H9 (cell line): ENCODE data around the gene HK3. TPM values are rescaled to one million over a fixed set of nuclear protein-coding genes. Genes with fewer than 3 reads are reported as not detected.

ENCODE experiments used
- DNase-seq: peaks from one replicate; pipeline ENCODE4 v3.0.0-alpha.2; 2017
- H2AFZ ChIP-seq: one replicate; pipeline ENCODE4 v1.6.1; 2013; ENCODE audit warnings: mild to moderate bottlenecking, low read length, control low read depth, moderate library complexity
- H2AK5ac ChIP-seq: 2 replicates; pipeline ENCODE4 v1.6.1; 2013; ENCODE audit warnings: low read length, control low read depth, mixed read lengths; ENCODE audit not compliant: insufficient read length
- H2BK120ac ChIP-seq: one replicate; pipeline ENCODE4 v1.6.1; 2013; ENCODE audit warnings: low read depth, mild to moderate bottlenecking, low read length, control low read depth, inconsistent platforms; ENCODE audit not compliant: poor library complexity, severe bottlenecking
- H2BK12ac ChIP-seq: 2 replicates; pipeline ENCODE4 v1.6.1; 2013; ENCODE audit warnings: low read length, control low read depth, mixed read lengths, low read depth; ENCODE audit not compliant: insufficient read length
- H2BK15ac ChIP-seq: 2 replicates; pipeline ENCODE4 v1.6.1; 2013; ENCODE audit warnings: low read depth, low read length, control low read depth
- H2BK20ac ChIP-seq: one replicate; pipeline ENCODE4 v1.6.1; 2013; ENCODE audit warnings: low read depth, mild to moderate bottlenecking, low read length, control low read depth, inconsistent platforms; ENCODE audit not compliant: poor library complexity, severe bottlenecking
- H2BK5ac ChIP-seq: 2 replicates; pipeline ENCODE4 v1.6.1; 2013; ENCODE audit warnings: low read length, control low read depth, mixed read lengths; ENCODE audit not compliant: insufficient read length
- H3K14ac ChIP-seq: 2 replicates; pipeline ENCODE4 v1.6.1; 2013; ENCODE audit warnings: low read length, control low read depth; ENCODE audit not compliant: insufficient read depth
- H3K18ac ChIP-seq: 2 replicates; pipeline ENCODE4 v1.6.1; 2013; ENCODE audit warnings: low read depth, mild to moderate bottlenecking, mixed read lengths, low read length, control low read depth; ENCODE audit not compliant: insufficient read length
- H3K23ac ChIP-seq: 2 replicates; pipeline ENCODE4 v1.6.1; 2013; ENCODE audit warnings: low read length, control low read depth, mixed read lengths, low read depth; ENCODE audit not compliant: insufficient read length
- H3K23me2 ChIP-seq: 2 replicates; pipeline ENCODE4 v1.6.1; 2013; ENCODE audit warnings: low read depth, mild to moderate bottlenecking, mixed read lengths, low read length, control low read depth; ENCODE audit not compliant: insufficient read length, poor library complexity, severe bottlenecking
- H3K27ac ChIP-seq: 2 replicates; pipeline ENCODE4 v1.5.1; 2013; ENCODE audit warnings: low read length, control low read depth, mixed read lengths, low read depth; ENCODE audit not compliant: insufficient read length
- H3K27me3 ChIP-seq: 2 replicates; pipeline ENCODE4 v1.6.1; 2013; ENCODE audit warnings: low read length, control low read depth, inconsistent platforms; ENCODE audit not compliant: insufficient read depth
- H3K4ac ChIP-seq: 2 replicates; pipeline ENCODE4 v1.6.1; 2013; ENCODE audit warnings: low read depth, mild to moderate bottlenecking, control low read depth, inconsistent platforms, low read length, moderate library complexity
- H3K4me1 ChIP-seq: 2 replicates; pipeline ENCODE4 v1.6.1; 2013; ENCODE audit warnings: low read length, control low read depth, inconsistent platforms; ENCODE audit not compliant: insufficient read depth
- H3K4me2 ChIP-seq: 2 replicates; pipeline ENCODE4 v1.6.1; 2013; ENCODE audit warnings: low read length, control low read depth, mixed read lengths; ENCODE audit not compliant: insufficient read length, insufficient read depth
- H3K56ac ChIP-seq: 2 replicates; pipeline ENCODE4 v1.6.1; 2013; ENCODE audit warnings: low read depth, mild to moderate bottlenecking, mixed read lengths, low read length, control low read depth; ENCODE audit not compliant: insufficient read length
- H3K79me1 ChIP-seq: 2 replicates; pipeline ENCODE4 v1.6.1; 2013; ENCODE audit warnings: low read depth, mild to moderate bottlenecking, moderate library complexity, low read length, control low read depth, inconsistent platforms; ENCODE audit not compliant: insufficient read depth, poor library complexity, severe bottlenecking
- H3K79me2 ChIP-seq: 2 replicates; pipeline ENCODE4 v1.6.1; 2013; ENCODE audit warnings: low read length, control low read depth, inconsistent platforms; ENCODE audit not compliant: insufficient read depth
- H3K9ac ChIP-seq: 2 replicates; pipeline ENCODE4 v1.6.1; 2013; ENCODE audit warnings: low read length, control low read depth, mixed read lengths; ENCODE audit not compliant: insufficient read length; ENCODE audit errors: extremely low read depth
- H3K9me3 ChIP-seq: one replicate; pipeline ENCODE4 v1.6.1; 2013; ENCODE audit warnings: low read depth, low read length, inconsistent platforms; ENCODE audit not compliant: control insufficient read depth
- H3T11ph ChIP-seq: one replicate; pipeline ENCODE4 v1.6.1; 2013; ENCODE audit warnings: mild to moderate bottlenecking, low read length, control low read depth, inconsistent platforms
- H4K20me1 ChIP-seq: one replicate; pipeline ENCODE4 v1.6.1; 2013; ENCODE audit not compliant: control insufficient read depth, insufficient read length, insufficient read depth
- H4K5ac ChIP-seq: 2 replicates; pipeline ENCODE4 v1.6.1; 2013; ENCODE audit warnings: low read depth, mild to moderate bottlenecking, mixed read lengths, low read length, control low read depth; ENCODE audit not compliant: insufficient read length
- H4K8ac ChIP-seq: replicated peaks from 2 replicates; pipeline ENCODE4 v1.6.1; 2013; ENCODE audit warnings: low read length, control low read depth, mixed read lengths, low read depth; ENCODE audit not compliant: insufficient read length
- H4K91ac ChIP-seq: 2 replicates; pipeline ENCODE4 v1.6.1; 2013; ENCODE audit warnings: low read depth, mild to moderate bottlenecking, moderate library complexity, mixed read lengths, low read length, control low read depth; ENCODE audit not compliant: insufficient read length
- H3K27ac Mint-ChIP-seq, 3 experiments: 2 replicates in 2 of 3; 3 replicates in 1 of 3; pipeline ENCODE4 v1.8.0; 2020 to 2021; ENCODE audit warnings: mixed read lengths in 3 of 3, mild to moderate bottlenecking in 1 of 3, moderate library complexity in 1 of 3
- H3K27me3 Mint-ChIP-seq: 2 replicates; pipeline ENCODE4 v1.8.0; 2021; ENCODE audit warnings: low read depth, mild to moderate bottlenecking, moderate library complexity, mixed read lengths
- H3K36me3 Mint-ChIP-seq, 3 experiments: 2 replicates in 2 of 3; 3 replicates in 1 of 3; pipeline ENCODE4 v1.8.0; 2020 to 2021; ENCODE audit warnings: low read depth in 3 of 3, mixed read lengths in 3 of 3; ENCODE audit not compliant: insufficient read depth in 1 of 3
- H3K4me1 Mint-ChIP-seq, 2 experiments: 2 replicates each; pipeline ENCODE4 v1.8.0; 2020; ENCODE audit warnings: mixed read lengths in 2 of 2
- H3K4me3 Mint-ChIP-seq, 2 experiments: 2 replicates in 1 of 2; 3 replicates in 1 of 2; pipeline ENCODE4 v1.8.0; 2020 to 2021; ENCODE audit warnings: mild to moderate bottlenecking in 2 of 2, mixed read lengths in 2 of 2, moderate library complexity in 1 of 2
- H3K9me3 Mint-ChIP-seq, 2 experiments: 2 replicates in 1 of 2; 3 replicates in 1 of 2; pipeline ENCODE4 v1.8.0; 2020; ENCODE audit warnings: mild to moderate bottlenecking in 2 of 2, mixed read lengths in 2 of 2, moderate library complexity in 1 of 2
- CTCF ChIP-seq: fragments of 200-600 bp; sonication (generic); conservative IDR thresholded peaks from 3 replicates; pipeline ENCODE4 v1.8.0; 2021; ENCODE audit warnings: antibody characterized with exemption, mild to moderate bottlenecking
- WGBS: extraction: QIAGEN DNeasy Blood & Tissue Kit; methylation state at CpG from one replicate; pipeline ENCODE4 v1.1.7; 2013; ENCODE audit warnings: missing lambda C conversion rate, low lambda C conversion rate, mixed read lengths; ENCODE audit not compliant: insufficient read length; ENCODE audit errors: extremely low coverage; 5-methylcytosine and 5-hydroxymethylcytosine counted together
- total RNA-seq: library from RNA; stranded (reverse); gene quantifications from 2 replicates; pipeline ENCODE4 v1.2.1, GENCODE V29; 2021

HK3 gene
- total RNA-seq, 1 experiment from 2014 or later, result not detected

GRCh38 chr5:176882567-176882903 is 16.6 kb downstream of the HK3 start:
- Histone ChIP-seq H2AFZ (no peak overlapping the region), H3K4me1 (no peaks in the 10 kb centered on the region), H3K79me2 (no peaks in the 10 kb centered on the region), H3K18ac (no peak overlapping the region), H3K56ac (no peak overlapping the region), H3K27ac (no peak overlapping the region), H3K9ac (no peak overlapping the region), H2BK5ac (no peak overlapping the region), H3K4ac (no peak overlapping the region), H2BK12ac (no peak overlapping the region), H2BK15ac (no peak overlapping the region), H3K23ac (no peak overlapping the region), H3T11ph (no peak overlapping the region), H2AK5ac (no peak overlapping the region), H4K8ac (no peak overlapping the region), H4K91ac (no peak overlapping the region), H3K27me3 (no peaks in the 10 kb centered on the region), H4K5ac (no peak overlapping the region), H2BK20ac (no peak overlapping the region), H3K79me1 (no peaks in the 10 kb centered on the region), H4K20me1 (no peaks in the 10 kb centered on the region), H3K14ac (no peak overlapping the region), H3K4me2 (no peak overlapping the region), H2BK120ac (no peak overlapping the region), H3K9me3 (no peaks in the 10 kb centered on the region), H3K23me2 (no peaks in the 10 kb centered on the region)
- H3K9me3 Mint-ChIP-seq, result no peaks in the 10 kb centered on the region
- peaks cover 10 to 19% of the 10 kb centered on the region in 2 experiments for H3K4me1 Mint-ChIP-seq
- H3K4me3 Mint-ChIP-seq, result no peak overlapping the region
- H3K27me3 Mint-ChIP-seq, result no peaks in the 10 kb centered on the region; the same call in 1 of the 2 replicates
- DNase-seq, result no peak
- no peak for TF ChIP-seq CTCF
- no CpG with 5 or more reads among the region's 6 CpGs for WGBS
- peak overlapping the region in 1 of 3 experiments; percentile 76; a peak in 1 of 7 replicates for H3K27ac Mint-ChIP-seq
- no peaks in the 10 kb centered on the region; a peak in 1 of 7 replicates for H3K36me3 Mint-ChIP-seq
